H54 (cell line): Measurements from ENCODE around the gene SUN2.

Source experiments
- DNase-seq: peaks from one replicate; pipeline ENCODE4 v3.0.0; 2011; ENCODE audit warnings: low spot score, mixed read lengths; ENCODE audit not compliant: insufficient read length
- FAIRE-seq: peaks from 3 replicates; lab custom pipeline; 2011; peaks lifted over from hg19 to GRCh38; lab: Jason Lieb, UNC
- POLR2A ChIP-seq: IDR thresholded peaks from 2 replicates; pipeline ENCODE4 v1.6.1; 2011; ENCODE audit warnings: low read depth, mild to moderate bottlenecking, low read length

Gene SUN2

GRCh38 chr22:38753948-38754750, 1.6 kb downstream of the SUN2 start:
- FAIRE-seq, result no peak
- DNase-seq, result no peak
- no peak for TF ChIP-seq POLR2A

GRCh38 chr22:38751422-38752346, 4.1 kb downstream of the SUN2 start:
- TF ChIP-seq POLR2A, result no peak
- DNase-seq, result no peak
- no peak for FAIRE-seq

- no peak for DNase-seq
- no peak for FAIRE-seq
- no peak for TF ChIP-seq POLR2A
Measured at GRCh38 chr22:38751066-38751421, 4.8 kb downstream of the SUN2 start.

GRCh38 chr22:38750638-38751037, 5.2 kb downstream of the SUN2 start:
- no peak for TF ChIP-seq POLR2A
- no peak for FAIRE-seq

GRCh38 chr22:38750104-38750503, 5.7 kb downstream of the SUN2 start:
- FAIRE-seq (no peak), DNase-seq (no peak)
- TF ChIP-seq POLR2A, result no peak

More at GRCh38 chr22:38750638-38751037, 5.2 kb downstream of the SUN2 start:
- DNase-seq, result no peak

- no peak for TF ChIP-seq POLR2A
- DNase-seq (no peak), FAIRE-seq (no peak)
Measured at GRCh38 chr22:38748487-38749136, 7.2 kb downstream of the SUN2 start.

GRCh38 chr22:38745676-38746460, 9.9 kb downstream of the SUN2 start:
- FAIRE-seq (no peak), DNase-seq (no peak)
- TF ChIP-seq POLR2A, result no peak

- FAIRE-seq (no peak), DNase-seq (no peak)
- no peak for TF ChIP-seq POLR2A
Measured at GRCh38 chr22:38744981-38745380, 10.8 kb downstream of the SUN2 start.

- no peak for DNase-seq
- TF ChIP-seq POLR2A, result no peak
- no peak for FAIRE-seq
Measured at GRCh38 chr22:38742176-38742942, 13.4 kb downstream of the SUN2 start.

- TF ChIP-seq POLR2A, result no peak
- FAIRE-seq (no peak), DNase-seq (no peak)
Measured at GRCh38 chr22:38741576-38741975, 14.2 kb downstream of the SUN2 start.

GRCh38 chr22:38741166-38741565, 14.6 kb downstream of the SUN2 start:
- no peak for FAIRE-seq
- no peak for TF ChIP-seq POLR2A
- no peak for DNase-seq

GRCh38 chr22:38740754-38741153, 15.0 kb downstream of the SUN2 start:
- no peak for TF ChIP-seq POLR2A
- FAIRE-seq, result no peak
- DNase-seq, result no peak
